ENCODE measurements around the gene VAV2. TPM values are rescaled to one million over a fixed set of nuclear protein-coding genes. Genes with fewer than 3 reads are reported as not detected.

The VAV2 gene
- total RNA-seq, 1 experiment from 2014 or later = 30.7 TPM

DNA sequence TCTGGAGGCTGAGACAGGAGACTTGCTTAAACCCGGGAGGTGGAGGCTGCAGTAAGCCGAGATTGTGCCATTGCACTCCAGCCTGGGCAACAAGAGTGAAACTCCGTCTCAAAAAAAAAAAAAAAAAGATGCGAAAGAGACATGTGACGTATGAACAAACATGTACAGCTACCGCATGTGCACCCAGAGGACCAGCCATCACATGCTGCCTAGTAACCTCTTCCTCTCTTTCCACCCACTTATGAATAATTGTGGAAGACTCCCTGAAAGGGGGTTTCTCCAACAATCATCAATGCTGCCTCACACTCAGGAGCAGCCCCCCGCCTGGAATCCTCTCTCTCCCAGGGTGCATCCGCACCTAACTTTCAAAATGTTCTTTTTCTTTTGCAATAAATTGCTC lies 256.2 kb downstream of the VAV2 start:
- no peak overlapping the region for H3K4me3 Mint-ChIP-seq (ENCODE audit: low read depth, unreplicated experiment)
- H3K9me3 Mint-ChIP-seq (ENCODE audit: low read depth, unreplicated experiment) = no peaks in the 10 kb centered on the region
- intact Hi-C loops (cut with micrococcal nuclease; ENCODE audit: unreplicated experiment) = no loop called here
- TF ChIP-seq, protein P1, sequence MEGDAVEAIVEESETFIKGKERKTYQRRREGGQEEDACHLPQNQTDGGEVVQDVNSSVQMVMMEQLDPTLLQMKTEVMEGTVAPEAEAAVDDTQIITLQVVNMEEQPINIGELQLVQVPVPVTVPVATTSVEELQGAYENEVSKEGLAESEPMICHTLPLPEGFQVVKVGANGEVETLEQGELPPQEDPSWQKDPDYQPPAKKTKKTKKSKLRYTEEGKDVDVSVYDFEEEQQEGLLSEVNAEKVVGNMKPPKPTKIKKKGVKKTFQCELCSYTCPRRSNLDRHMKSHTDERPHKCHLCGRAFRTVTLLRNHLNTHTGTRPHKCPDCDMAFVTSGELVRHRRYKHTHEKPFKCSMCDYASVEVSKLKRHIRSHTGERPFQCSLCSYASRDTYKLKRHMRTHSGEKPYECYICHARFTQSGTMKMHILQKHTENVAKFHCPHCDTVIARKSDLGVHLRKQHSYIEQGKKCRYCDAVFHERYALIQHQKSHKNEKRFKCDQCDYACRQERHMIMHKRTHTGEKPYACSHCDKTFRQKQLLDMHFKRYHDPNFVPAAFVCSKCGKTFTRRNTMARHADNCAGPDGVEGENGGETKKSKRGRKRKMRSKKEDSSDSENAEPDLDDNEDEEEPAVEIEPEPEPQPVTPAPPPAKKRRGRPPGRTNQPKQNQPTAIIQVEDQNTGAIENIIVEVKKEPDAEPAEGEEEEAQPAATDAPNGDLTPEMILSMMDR (IDR thresholded peaks at IDR 0.05; ENCODE audit: unreplicated experiment) = no peak
- H3K36me3 Mint-ChIP-seq (ENCODE audit: insufficient read depth, unreplicated experiment) = peaks cover 3% of the 10 kb centered on the region
- no peaks in the 10 kb centered on the region for H3K4me1 Mint-ChIP-seq (ENCODE audit: low read depth, unreplicated experiment)
- no peak for DNase-seq
- BruUV-seq (replicated peaks) = no TSS peak
- CTCF ChIA-PET = no interaction called here
- H3K27me3 Mint-ChIP-seq (ENCODE audit: unreplicated experiment) = peaks cover 34% of the 10 kb centered on the region
- no peak overlapping the region for H3K27ac Mint-ChIP-seq (ENCODE audit: unreplicated experiment)

DNA sequence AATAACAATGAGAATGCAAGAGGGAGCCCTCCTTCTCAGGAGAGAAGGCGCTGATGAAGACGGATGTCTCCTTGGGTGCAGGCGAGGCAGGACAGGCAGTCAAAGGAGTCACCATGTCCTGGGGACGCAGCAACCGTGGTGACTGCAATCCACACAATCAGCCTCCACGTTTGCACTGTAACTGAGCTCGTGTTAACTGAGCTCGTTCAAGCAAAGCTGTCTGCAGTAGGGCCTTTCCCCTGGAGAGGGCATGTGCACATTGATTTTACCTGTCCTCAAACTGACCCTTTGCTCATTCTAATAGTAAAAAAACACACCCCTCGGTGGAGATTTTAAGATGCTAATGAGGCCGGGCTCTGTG lies 256.7 kb downstream of the VAV2 start:
- BruUV-seq (replicated peaks) = no TSS peak
- DNase-seq = no peak
- H3K27me3 Mint-ChIP-seq (ENCODE audit: unreplicated experiment) = peaks cover 33% of the 10 kb centered on the region
- H3K27ac Mint-ChIP-seq (ENCODE audit: unreplicated experiment) = no peak overlapping the region
- H3K36me3 Mint-ChIP-seq (ENCODE audit: insufficient read depth, unreplicated experiment) = peaks cover 3% of the 10 kb centered on the region
- H3K9me3 Mint-ChIP-seq (ENCODE audit: low read depth, unreplicated experiment) = no peaks in the 10 kb centered on the region
- H3K4me1 Mint-ChIP-seq (ENCODE audit: low read depth, unreplicated experiment) = no peaks in the 10 kb centered on the region
- H3K4me3 Mint-ChIP-seq (ENCODE audit: low read depth, unreplicated experiment) = no peak overlapping the region
- TF ChIP-seq, protein P1 (IDR thresholded peaks at IDR 0.05; ENCODE audit: unreplicated experiment) = no peak
- CTCF ChIA-PET = no interaction called here
- intact Hi-C loops (cut with micrococcal nuclease; ENCODE audit: unreplicated experiment) = no loop called here

DNA sequence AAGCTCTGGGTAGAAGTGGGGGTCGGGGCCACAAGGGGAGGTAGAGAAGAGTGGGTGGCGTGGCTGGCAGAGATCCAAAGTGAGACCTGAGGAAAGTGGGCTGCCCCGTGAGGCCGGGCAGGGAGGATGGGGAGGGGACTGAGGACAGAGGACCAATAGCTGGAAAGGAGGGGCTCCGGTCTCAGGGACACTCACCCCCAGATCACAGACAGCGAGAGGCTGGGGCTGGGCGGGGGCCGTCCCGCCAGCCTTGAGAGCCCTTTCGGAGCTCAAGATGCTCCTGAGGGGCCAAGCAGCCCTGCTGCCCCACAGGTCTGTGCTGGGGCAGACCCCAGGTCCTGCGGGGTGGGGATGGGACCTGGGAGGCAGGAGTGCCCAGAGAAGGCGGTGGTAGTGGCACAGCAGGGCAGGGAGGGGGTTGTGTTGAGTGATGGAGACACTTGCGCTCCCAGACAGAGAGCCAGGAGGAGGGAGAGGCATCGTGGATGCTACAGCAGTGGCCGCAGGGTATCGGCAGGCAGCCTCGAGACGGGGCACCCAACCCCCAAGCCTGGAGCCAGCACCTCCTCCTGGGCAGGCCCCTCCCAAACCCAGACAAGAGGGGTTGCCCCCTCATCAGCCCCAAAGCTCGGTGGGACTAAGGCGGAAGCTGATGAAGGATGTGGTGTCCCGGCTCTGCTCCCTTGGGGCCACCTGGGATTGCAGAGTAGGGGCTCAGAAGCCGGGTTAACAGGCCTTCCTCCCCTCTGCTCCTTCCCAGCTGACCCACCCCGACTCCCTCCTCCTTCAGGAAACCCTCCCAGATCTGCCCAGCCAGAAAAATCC lies 257.3 kb downstream of the VAV2 start:
- TF ChIP-seq, protein P1 (IDR thresholded peaks at IDR 0.05; ENCODE audit: unreplicated experiment) = no peak
- no peak overlapping the region for H3K4me3 Mint-ChIP-seq (ENCODE audit: low read depth, unreplicated experiment)
- DNase-seq = no peak
- peaks cover 35% of the 10 kb centered on the region for H3K27me3 Mint-ChIP-seq (ENCODE audit: unreplicated experiment)
- CTCF ChIA-PET = no interaction called here
- H3K36me3 Mint-ChIP-seq (ENCODE audit: insufficient read depth, unreplicated experiment) = peaks cover 3% of the 10 kb centered on the region
- no peaks in the 10 kb centered on the region for H3K9me3 Mint-ChIP-seq (ENCODE audit: low read depth, unreplicated experiment)
- no peak overlapping the region for H3K27ac Mint-ChIP-seq (ENCODE audit: unreplicated experiment)
- no TSS peak for BruUV-seq (replicated peaks)
- intact Hi-C loops (cut with micrococcal nuclease; ENCODE audit: unreplicated experiment) = no loop called here
- H3K4me1 Mint-ChIP-seq (ENCODE audit: low read depth, unreplicated experiment) = no peaks in the 10 kb centered on the region

DNA sequence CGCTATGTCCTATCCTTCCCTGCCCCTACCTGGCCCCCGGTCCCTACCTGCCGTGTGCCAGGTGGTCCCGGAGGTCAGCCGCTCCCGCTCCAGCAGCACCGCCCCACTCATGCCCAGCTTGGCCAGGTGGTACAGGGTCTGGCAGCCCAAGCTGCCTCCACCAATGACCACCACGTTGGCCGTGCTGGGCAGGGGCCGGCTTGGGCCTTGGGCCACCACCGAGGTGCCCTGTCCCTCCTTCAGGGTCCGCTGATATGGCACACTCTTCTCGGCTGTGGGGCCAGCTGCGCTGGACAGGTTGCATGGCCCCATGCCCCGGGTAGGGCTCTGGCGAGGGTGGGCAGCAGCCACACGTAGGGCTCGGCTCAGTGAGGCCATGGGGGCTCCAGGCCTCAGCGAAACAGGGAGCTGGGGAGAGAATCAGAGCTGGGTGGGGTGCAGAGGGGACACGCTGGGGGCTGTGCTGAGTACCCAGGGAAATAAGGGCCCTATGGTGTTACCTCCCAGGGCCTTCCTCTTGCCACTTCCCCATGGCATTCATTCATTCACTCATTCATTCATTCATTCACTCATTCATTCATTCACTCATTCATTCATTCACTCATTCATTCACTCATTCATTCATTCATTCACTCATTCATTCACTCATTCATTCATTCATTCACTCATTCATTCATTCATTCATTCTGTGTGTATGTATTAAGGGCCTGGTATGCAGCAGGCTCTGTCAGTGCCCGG lies 258.2 kb downstream of the VAV2 start:
- no peak overlapping the region for H3K27ac Mint-ChIP-seq (ENCODE audit: unreplicated experiment)
- H3K36me3 Mint-ChIP-seq (ENCODE audit: insufficient read depth, unreplicated experiment) = peaks cover 3% of the 10 kb centered on the region
- H3K27me3 Mint-ChIP-seq (ENCODE audit: unreplicated experiment) = peaks cover 42% of the 10 kb centered on the region
- H3K9me3 Mint-ChIP-seq (ENCODE audit: low read depth, unreplicated experiment) = no peaks in the 10 kb centered on the region
- TF ChIP-seq, protein P1 (IDR thresholded peaks at IDR 0.05; ENCODE audit: unreplicated experiment) = no peak
- no peaks in the 10 kb centered on the region for H3K4me1 Mint-ChIP-seq (ENCODE audit: low read depth, unreplicated experiment)
- CTCF ChIA-PET = interaction anchor here (0.9 kb wide), 1 partner anchor 9 kb away, joined by 3 read pairs; no protein-coding TSS in a partner anchor
- no peak overlapping the region for H3K4me3 Mint-ChIP-seq (ENCODE audit: low read depth, unreplicated experiment)
- BruUV-seq (replicated peaks) = no TSS peak
- DNase-seq = no peak
- intact Hi-C loops (cut with micrococcal nuclease; ENCODE audit: unreplicated experiment) = no loop called here

Measured in Calu3 (cell line).